ENCODE data around the gene DYNC1LI2. TPM values are rescaled to one million over a fixed set of nuclear protein-coding genes. Genes with fewer than 3 reads are reported as not detected.

DYNC1LI2 gene
- total RNA-seq, 1 experiment from 2014 or later: 92.8 TPM

DNA sequence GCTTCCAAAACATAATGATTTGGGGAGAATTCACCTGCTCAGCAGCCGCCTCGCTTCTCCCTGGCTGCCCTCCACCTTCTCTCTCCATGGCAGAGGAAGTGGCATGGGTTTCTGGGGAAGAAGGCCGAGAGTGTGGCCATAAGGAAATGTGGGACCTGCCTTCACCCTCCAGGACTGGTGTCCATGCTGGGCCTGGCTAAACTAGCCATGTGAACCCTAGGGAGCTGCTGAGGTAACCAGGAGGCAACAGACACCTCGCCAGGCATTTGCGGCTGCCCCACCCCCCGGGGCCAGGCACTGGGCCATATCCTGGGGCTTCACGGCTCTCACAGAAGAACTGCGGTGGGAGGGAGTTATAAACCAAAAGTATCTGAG lies 44.9 kb downstream of the DYNC1LI2 start (continued):
- TF ChIP-seq, protein P1, sequence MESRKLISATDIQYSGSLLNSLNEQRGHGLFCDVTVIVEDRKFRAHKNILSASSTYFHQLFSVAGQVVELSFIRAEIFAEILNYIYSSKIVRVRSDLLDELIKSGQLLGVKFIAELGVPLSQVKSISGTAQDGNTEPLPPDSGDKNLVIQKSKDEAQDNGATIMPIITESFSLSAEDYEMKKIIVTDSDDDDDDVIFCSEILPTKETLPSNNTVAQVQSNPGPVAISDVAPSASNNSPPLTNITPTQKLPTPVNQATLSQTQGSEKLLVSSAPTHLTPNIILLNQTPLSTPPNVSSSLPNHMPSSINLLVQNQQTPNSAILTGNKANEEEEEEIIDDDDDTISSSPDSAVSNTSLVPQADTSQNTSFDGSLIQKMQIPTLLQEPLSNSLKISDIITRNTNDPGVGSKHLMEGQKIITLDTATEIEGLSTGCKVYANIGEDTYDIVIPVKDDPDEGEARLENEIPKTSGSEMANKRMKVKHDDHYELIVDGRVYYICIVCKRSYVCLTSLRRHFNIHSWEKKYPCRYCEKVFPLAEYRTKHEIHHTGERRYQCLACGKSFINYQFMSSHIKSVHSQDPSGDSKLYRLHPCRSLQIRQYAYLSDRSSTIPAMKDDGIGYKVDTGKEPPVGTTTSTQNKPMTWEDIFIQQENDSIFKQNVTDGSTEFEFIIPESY (IDR thresholded peaks at IDR 0.05; ENCODE audit: extremely low read depth, insufficient replicate concordance, low read length): no peak
- TF ChIP-seq, protein P2, sequence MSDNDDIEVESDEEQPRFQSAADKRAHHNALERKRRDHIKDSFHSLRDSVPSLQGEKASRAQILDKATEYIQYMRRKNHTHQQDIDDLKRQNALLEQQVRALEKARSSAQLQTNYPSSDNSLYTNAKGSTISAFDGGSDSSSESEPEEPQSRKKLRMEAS (IDR thresholded peaks at IDR 0.05): no peak

DNA sequence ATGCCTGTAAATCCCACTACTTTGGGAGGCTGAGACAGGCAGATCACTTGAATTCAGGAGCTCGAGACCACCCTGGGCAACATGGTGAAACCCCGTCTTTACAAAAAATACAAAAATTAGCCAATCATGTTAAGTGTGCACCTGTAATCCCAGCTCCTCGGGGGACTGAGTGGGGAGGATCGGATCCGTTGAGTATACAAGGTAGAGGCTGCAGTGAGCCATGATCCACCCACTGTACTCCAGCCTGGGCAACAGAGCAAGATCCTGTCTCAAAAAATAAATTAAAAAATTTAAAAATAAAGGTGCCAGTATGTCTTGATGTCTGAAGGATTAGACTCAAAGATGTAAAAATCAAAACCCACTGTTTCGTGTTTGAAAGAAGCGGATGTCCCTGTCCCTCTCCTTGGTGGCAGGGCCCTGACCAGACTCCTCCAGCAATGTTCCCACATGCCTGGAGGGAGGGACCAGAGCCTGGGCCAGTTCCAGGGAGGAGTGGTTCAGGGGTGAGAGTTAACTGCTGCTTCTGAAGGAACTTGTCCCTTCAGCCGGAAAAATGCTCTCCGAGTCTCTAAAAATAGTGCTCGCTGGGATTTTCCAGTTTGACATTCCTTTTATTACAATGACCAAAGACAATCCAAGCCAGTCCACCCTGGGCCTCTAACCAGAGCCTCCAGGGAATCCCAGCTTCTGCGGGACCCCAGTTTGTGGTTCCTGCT lies 45.5 kb downstream of the DYNC1LI2 start:
- POLR2A ChIA-PET: interaction anchor here (0.7 kb wide), 1 partner anchor 271 kb away, joined by 5 read pairs; no protein-coding TSS in a partner anchor
- CTCF ChIA-PET: no interaction called here
- Histone ChIP-seq H3K9me2 (ENCODE audit: insufficient read depth) (no peaks in the 10 kb centered on the region), H3K79me2 (ENCODE audit: insufficient read depth, low read length) (no peaks in the 10 kb centered on the region), H3K36me3 (ENCODE audit: control insufficient read depth in 1 of 2, insufficient read depth in 2 of 2, low read length in 2 of 2) (no peaks in the 10 kb centered on the region), H2AFZ (ENCODE audit: low read depth, low read length, poor library complexity, severe bottlenecking) (no peak overlapping the region), H3K27ac (ENCODE audit: low read depth, low read length) (no peak overlapping the region), H3K4me1 (ENCODE audit: control insufficient read depth in 1 of 2, insufficient read depth in 2 of 2, low read length in 2 of 2) (no peaks in the 10 kb centered on the region), H3K9ac (ENCODE audit: low read length) (no peak overlapping the region), H3K27me3 (ENCODE audit: insufficient read depth, low read length) (no peaks in the 10 kb centered on the region), H4K20me1 (ENCODE audit: insufficient read depth) (no peaks in the 10 kb centered on the region), H3K4me2 (ENCODE audit: low read length) (no peak overlapping the region), H3K9me3 (ENCODE audit: control insufficient read depth in 1 of 2, insufficient read depth in 1 of 2, low read depth in 1 of 2, low read length in 2 of 2) (no peaks in the 10 kb centered on the region), H3K4me3 (replicated peaks in 1 of 2; ENCODE audit: low read depth in 1 of 2, low read length in 2 of 2) (no peak overlapping the region)
- no peak for TF ChIP-seq EZH2phosphoT487 (IDR thresholded peaks at IDR 0.05; ENCODE audit: borderline replicate concordance)
- TF ChIP-seq CEBPB (IDR thresholded peaks at IDR 0.05; ENCODE audit: low read depth): no peak
- TF ChIP-seq RAD21 (IDR thresholded peaks at IDR 0.05; ENCODE audit: low read depth): no peak
- no peak for TF ChIP-seq FOSL1 (IDR thresholded peaks at IDR 0.05; ENCODE audit: low read depth)
- no peak for TF ChIP-seq ZNF274 (IDR thresholded peaks at IDR 0.05; ENCODE audit: low read depth, low read length)
- no peak for TF ChIP-seq POLR2AphosphoS5 (IDR thresholded peaks at IDR 0.05; ENCODE audit: low read depth, low read length)
- no TSS peak for BruUV-seq (replicated peaks)
- intact Hi-C loops (cut with micrococcal nuclease): no loop called here
- no peak for ATAC-seq
- DNase-seq (ENCODE audit: low read depth, low spot score): no peak
- RAD21 ChIA-PET (ENCODE audit: low non-redundant PET in 1 of 2, low total read pairs in 2 of 2, uncharacterized antibody in 2 of 2, unreplicated experiment in 2 of 2): no interaction called here

All from HCT116 (cell line).